IMR-90 (cell line): ENCODE measurements around the gene ANGPTL4. TPM values are rescaled to one million over a fixed set of nuclear protein-coding genes. Genes with fewer than 3 reads are reported as not detected.
A peak's percentile ranks its signal among the peaks of the same experiment; 100 is the strongest.

ENCODE experiments used
- CTCF ChIP-seq: conservative IDR thresholded peaks from 2 replicates; pipeline ENCODE4 v1.5.1; 2012; ENCODE audit warnings: mild to moderate bottlenecking, low read depth, low read length, improper control_type of control experiment
- RAD21 ChIP-seq: IDR thresholded peaks from 2 replicates; pipeline ENCODE4 v1.6.1; 2012; ENCODE audit warnings: low read length, improper control_type of control experiment
- SMC3 ChIP-seq: fragments of 150-350 bp; IDR thresholded peaks from 2 replicates; pipeline ENCODE4 v1.6.1; 2016; ENCODE audit warnings: low read depth, mild to moderate bottlenecking, antibody characterized with exemption, low read length, moderate library complexity
- polyA plus RNA-seq, 3 experiments: library from polyadenylated mRNA; depleted of rRNA; stranded (reverse); fragments of >200 nt; gene quantifications; 2 replicates each; pipeline ENCODE4 v1.2.3, GENCODE V29; 2012; ENCODE audit warnings: low replicate concordance in 1 of 3
- total RNA-seq: library from RNA; depleted of rRNA; stranded (reverse); fragments of >200 nt; gene quantifications from 2 replicates; pipeline ENCODE4 v1.2.3, GENCODE V29; 2012

The ANGPTL4 gene
- total and polyA plus RNA-seq, 2 of the 4 experiments (the other 2 are of a cell fraction) = 1.4 to 19.1 TPM

DNA sequence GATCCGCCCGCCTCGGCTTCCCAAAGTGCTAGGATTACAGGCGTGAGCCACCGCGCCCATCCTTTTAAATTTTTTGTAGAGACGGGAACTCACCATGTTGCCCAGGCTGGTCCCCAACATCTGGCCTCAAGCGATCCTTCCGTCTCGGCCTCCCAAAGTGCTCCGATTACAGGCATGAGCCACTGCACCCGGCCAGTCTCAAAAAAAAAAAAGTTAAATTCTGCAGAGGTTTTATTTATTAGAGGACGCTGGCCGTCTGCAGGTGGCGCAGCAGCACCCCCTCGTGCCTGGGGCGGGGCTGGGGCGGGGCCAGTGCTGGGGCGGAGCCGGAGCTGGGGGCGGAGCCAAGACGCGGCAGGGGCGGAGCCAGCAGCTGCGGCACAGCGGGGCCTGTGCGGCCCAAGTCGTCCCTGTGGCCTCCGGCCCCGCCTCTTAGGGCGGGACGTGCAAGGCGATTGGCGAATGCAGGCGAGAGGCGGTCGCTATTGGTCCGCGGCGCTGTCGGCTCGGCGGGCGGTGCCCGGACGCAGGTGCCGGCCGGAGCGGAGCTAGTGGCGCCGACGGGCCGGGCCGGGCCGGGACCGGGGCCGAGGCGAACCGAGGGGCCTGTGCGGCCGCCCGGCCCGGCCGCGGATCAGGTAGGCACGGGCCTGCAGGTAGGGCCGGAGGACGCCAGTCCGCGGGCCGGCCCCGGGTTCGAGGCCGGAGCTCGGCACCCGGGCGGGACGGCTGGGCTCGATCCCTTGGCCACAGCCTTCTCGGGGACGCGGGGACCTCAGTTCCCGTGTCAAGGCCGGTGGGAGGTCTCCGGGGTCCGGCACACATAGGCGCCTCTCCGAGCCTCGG lies 49.1 kb downstream of the ANGPTL4 start, which contains the start of gene MARCHF2 (continued):
- TF ChIP-seq CTCF (peak; percentile 74), SMC3 (peak; percentile 59), RAD21 (peak; percentile 43)
